DMS114 treated with DMSO at 0.1 percent for 48 hours (cell line): Measurements from ENCODE around the gene MMP15.
"Not testable (repeated sequence)": the region's sequence is repeated elsewhere in the genome, so short reads cannot be mapped to it uniquely, and the experiment has no call there.

Source experiments
- DNase-seq: peaks from one replicate; lab custom pipeline; 2025; ENCODE audit not compliant: unreplicated experiment; lab: John Stamatoyannopoulos, UW

Gene MMP15

GRCh38 chr16:58048494-58049231 lies 23.1 kb downstream of the MMP15 start:
- DNase-seq, result no peak

GRCh38 chr16:58049232-58050185 lies 24.0 kb downstream of the MMP15 start:
- DNase-seq, result no peak

- no peak for DNase-seq
Measured at GRCh38 chr16:58051296-58051695, 25.7 kb downstream of the MMP15 start.

GRCh38 chr16:58051821-58052603 lies 26.5 kb downstream of the MMP15 start:
- no peak for DNase-seq

GRCh38 chr16:58053682-58054005 lies 28.1 kb downstream of the MMP15 start:
- DNase-seq, result no peak

GRCh38 chr16:58054289-58054688 lies 28.7 kb downstream of the MMP15 start:
- no peak for DNase-seq

GRCh38 chr16:58056580-58056979 lies 31.0 kb downstream of the MMP15 start:
- no peak for DNase-seq

GRCh38 chr16:58057121-58057520 lies 31.6 kb downstream of the MMP15 start:
- no peak for DNase-seq

- DNase-seq, result no peak
Measured at GRCh38 chr16:58057784-58058183, 32.2 kb downstream of the MMP15 start.

- no peak for DNase-seq
Measured at GRCh38 chr16:58062821-58063220, 37.3 kb downstream of the MMP15 start.

- DNase-seq, result no peak
Measured at GRCh38 chr16:58063377-58064076, 38.0 kb downstream of the MMP15 start.

GRCh38 chr16:58070585-58070984 lies 45.0 kb downstream of the MMP15 start:
- no peak for DNase-seq

- not testable (repeated sequence) for DNase-seq
Measured at GRCh38 chr16:58072134-58072533, 46.6 kb downstream of the MMP15 start.

- DNase-seq, result not testable (repeated sequence)
Measured at GRCh38 chr16:58073086-58073485, 47.5 kb downstream of the MMP15 start.

- DNase-seq, result no peak
Measured at GRCh38 chr16:58074657-58075056, 49.1 kb downstream of the MMP15 start.

- DNase-seq, result no peak
Measured at GRCh38 chr16:58076514-58076913, 51.0 kb downstream of the MMP15 start.

GRCh38 chr16:58077796-58078195 lies 52.2 kb downstream of the MMP15 start:
- DNase-seq, result no peak

- not testable (repeated sequence) for DNase-seq
Measured at GRCh38 chr16:58080657-58081056, 55.1 kb downstream of the MMP15 start.

GRCh38 chr16:58082381-58082780 lies 56.8 kb downstream of the MMP15 start:
- no peak for DNase-seq

- no peak for DNase-seq
Measured at GRCh38 chr16:58084635-58085034, 59.1 kb downstream of the MMP15 start.

- DNase-seq, result no peak
Measured at GRCh38 chr16:58085171-58085570, 59.6 kb downstream of the MMP15 start.
